HG03439 (cell line): ENCODE results near the gene AOPEP.

Experiments
- ATAC-seq: cut with Tn5 transposase; IDR thresholded peaks from one replicate; pipeline ENCODE4 v1.9.1; 2021; ENCODE audit warnings: mild to moderate bottlenecking, moderate library complexity; ENCODE audit not compliant: unreplicated experiment

The AOPEP gene

DNA sequence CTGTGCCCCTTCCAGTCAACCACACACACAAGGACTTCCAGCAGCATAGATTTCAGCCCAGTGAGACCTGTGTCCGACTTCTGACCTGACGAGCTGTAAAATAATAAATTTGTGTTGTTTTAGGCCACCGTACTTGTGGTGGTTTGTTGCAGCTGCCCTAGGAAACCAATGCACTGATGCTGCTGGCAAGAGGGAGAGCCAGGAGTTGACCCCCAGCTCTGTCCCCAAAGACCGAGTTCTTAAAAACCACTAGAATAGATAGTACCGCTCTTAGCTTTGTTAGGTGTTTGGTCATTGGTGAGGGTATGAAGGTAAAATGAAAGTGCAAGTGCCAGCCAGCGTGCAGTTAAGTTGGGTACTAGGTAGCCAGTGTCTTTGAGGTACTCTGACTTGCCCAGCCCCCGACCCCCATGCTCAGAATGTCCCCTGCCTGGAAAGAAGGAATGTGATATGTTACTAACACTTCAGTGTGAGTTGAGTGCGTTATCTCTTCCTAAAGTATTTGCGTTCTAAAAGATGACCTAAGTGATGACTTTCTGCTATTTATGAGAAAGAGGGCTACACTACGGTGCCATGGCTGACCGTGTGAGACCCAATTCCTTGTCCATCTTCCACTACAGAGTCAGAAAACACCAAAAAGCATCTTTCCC, 185.6 kb downstream of the AOPEP start:
- no peak for ATAC-seq

GRCh38 chr9:94912700-94913249, 186.3 kb downstream of the AOPEP start:
- ATAC-seq, result no peak

DNA sequence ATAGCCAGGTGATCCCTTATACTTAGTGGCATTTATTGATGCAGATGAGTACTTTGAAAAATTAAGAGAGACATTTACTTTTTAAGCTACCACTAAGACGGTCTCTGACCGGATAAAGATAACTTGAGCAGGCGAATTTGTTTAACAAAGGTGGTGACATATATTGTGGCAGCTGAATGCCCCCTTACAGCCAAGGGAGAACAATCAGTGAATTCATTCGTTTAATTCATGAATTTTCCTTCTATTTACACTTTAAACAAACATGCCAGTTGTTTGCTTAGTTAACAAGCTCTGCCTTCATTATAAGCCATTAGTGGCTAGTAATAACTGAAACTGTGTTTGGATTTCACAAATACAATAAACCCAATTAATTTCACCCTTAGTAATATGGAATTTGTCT, 187.1 kb downstream of the AOPEP start:
- no peak for ATAC-seq

DNA sequence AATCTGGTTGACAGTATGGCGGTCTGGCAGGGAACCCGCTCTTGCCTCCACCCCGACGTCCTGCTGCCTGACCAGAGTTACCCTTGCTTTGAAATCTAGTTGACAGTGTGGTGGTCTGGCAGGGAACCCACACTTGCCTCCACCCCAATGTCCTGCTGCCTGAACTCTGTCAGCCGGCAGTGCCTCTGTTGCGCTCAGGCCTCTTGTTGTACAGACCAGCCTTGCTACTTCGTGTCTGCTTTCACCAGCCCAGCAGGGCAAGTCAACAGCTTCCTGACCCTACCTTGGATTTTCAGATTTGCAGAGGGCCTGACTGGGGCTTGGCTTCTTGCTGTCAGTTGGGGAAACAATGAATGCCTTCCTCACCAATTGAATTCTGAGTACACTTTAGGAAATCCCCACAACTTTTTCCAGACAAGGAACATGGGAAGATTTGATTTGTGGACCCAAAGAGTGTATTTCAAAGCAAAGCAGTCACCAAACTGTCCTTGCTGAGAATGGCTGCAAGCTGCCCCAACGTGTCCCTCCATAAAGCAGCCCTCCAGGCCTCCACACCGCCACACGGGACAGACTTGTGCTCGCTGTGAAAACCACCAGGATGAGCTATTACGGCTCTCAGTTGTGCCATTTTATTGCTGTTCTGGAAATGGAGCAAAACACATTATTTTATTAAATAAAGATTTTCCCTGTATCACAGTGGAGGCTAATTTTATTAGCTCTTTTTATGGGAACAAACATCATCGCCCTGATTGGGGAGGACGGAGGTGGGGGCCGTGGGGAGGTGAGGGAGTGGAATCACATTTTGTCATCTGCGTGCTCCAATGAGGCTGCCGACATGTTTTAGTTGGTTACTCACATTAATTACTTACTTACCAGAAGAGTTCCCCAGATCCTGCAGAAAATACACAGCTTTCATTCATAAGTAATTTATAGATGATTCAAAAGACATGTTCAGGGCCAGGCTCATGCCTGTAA, 189.3 kb downstream of the AOPEP start:
- no peak for ATAC-seq

GRCh38 chr9:94916956-94917355, 190.5 kb downstream of the AOPEP start:
- no peak for ATAC-seq

GRCh38 chr9:94918038-94918753, 191.7 kb downstream of the AOPEP start:
- ATAC-seq, result no peak

GRCh38 chr9:94919376-94920098, 193.0 kb downstream of the AOPEP start:
- ATAC-seq, result no peak

GRCh38 chr9:94920420-94921091, 194.1 kb downstream of the AOPEP start:
- no peak for ATAC-seq

- ATAC-seq, result no peak
These were observed 194.6 kb downstream of the AOPEP start for GRCh38 chr9:94921092-94921471.

- no peak for ATAC-seq
These were observed 195.2 kb downstream of the AOPEP start for GRCh38 chr9:94921656-94922055.

GRCh38 chr9:94922098-94922607, 195.7 kb downstream of the AOPEP start:
- ATAC-seq, result no peak

GRCh38 chr9:94922691-94923107, 196.2 kb downstream of the AOPEP start:
- no peak for ATAC-seq

- no peak for ATAC-seq
These were observed 197.0 kb downstream of the AOPEP start for GRCh38 chr9:94923326-94924089.

GRCh38 chr9:94925751-94926430, 199.4 kb downstream of the AOPEP start:
- ATAC-seq, result no peak

- ATAC-seq, result no peak
These were observed 199.9 kb downstream of the AOPEP start for GRCh38 chr9:94926431-94926800.

DNA sequence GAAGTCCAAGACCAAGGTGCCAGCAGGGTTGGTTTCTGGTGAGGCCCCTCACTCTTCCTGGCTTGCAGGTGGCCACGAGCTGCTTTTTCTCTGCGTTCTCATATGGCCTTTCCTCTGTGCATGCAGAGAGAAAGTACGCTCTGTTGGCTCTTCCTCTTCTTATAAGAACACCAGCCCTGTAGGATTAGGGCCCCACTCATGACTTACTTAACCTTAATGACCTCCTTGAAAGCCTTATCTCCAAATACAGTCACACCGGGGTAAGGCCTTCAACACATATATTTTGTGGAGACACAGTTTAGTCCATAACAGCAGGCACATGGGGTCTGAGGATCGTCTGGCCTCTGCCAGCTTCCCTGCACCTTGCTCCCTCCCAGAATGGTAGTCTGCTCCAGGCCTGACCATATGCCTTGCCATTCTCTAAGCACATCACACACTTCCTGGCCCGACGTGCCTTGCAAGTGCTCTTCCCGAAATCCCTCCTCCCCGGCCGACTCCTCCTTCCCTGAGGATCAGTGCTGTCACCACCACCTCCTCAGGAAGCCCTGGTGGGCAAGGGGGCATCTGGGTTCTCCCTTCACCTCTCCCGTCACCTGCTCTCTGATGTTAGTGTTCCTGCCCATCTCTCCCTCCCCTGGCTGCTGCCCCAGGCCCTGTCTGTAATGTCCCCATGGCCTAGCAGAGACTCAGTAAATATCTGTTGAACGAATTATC, 200.7 kb downstream of the AOPEP start:
- ATAC-seq, result no peak

- ATAC-seq, result no peak
These were observed 201.5 kb downstream of the AOPEP start for GRCh38 chr9:94927762-94928670.
